Fibroblast of lung (primary cell): ENCODE results near the gene CLUH.

ENCODE experiments used
- EZH2 ChIP-seq: IDR thresholded peaks from 2 replicates; pipeline ENCODE4 v1.5.1; 2012; ENCODE audit warnings: low read length, control low read depth, mild to moderate bottlenecking; ENCODE audit errors: missing control alignments
- TF ChIP-seq, protein P1 (sequence below), 2 donors: IDR thresholded peaks in 1 of 2; conservative IDR thresholded peaks in 1 of 2; 1 replicate in 1 of 2; 2 replicates in 1 of 2; pipeline ENCODE4 v1.5.1; 2011 to 2012; ENCODE audit warnings: low read length in 2 of 2, control low read depth in 1 of 2, inconsistent platforms in 1 of 2, low read depth in 1 of 2, mild to moderate bottlenecking in 1 of 2

DNA sequence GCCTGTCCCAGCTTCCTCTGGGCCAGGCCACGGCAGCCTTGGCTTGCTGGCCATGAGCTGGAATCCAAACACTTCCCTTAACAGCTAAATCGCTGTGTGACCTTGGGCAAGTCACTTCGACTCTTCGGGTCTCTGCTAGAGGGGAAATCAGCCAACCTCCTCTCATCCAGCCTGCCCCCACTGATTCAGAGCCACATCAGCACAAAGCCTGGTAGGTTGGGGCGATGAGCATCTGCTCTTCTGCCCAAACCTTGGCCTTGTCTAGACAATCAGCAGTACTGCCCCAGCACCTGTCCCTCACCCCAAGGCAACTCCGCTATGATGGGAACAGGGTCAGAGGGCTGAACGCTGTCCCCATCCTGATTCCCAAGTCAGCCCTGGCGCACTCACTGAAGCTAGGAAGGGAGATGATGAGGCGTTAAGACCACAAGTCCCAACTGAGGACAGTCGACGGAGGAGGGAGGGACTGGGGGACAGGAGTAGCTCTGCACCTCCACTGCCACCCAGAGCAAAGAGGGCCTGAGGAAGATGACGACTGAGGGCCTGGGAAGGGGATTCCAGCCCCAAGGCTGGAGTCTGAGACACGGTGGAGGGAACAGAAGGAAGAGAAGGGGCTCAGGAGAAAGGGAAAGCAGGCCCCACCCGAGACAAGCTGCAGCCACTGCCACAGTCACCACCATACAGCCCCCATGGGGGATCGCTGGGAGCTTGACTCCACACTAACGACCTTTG lies 1.3 kb downstream of the CLUH start:
- TF ChIP-seq, protein P1, sequence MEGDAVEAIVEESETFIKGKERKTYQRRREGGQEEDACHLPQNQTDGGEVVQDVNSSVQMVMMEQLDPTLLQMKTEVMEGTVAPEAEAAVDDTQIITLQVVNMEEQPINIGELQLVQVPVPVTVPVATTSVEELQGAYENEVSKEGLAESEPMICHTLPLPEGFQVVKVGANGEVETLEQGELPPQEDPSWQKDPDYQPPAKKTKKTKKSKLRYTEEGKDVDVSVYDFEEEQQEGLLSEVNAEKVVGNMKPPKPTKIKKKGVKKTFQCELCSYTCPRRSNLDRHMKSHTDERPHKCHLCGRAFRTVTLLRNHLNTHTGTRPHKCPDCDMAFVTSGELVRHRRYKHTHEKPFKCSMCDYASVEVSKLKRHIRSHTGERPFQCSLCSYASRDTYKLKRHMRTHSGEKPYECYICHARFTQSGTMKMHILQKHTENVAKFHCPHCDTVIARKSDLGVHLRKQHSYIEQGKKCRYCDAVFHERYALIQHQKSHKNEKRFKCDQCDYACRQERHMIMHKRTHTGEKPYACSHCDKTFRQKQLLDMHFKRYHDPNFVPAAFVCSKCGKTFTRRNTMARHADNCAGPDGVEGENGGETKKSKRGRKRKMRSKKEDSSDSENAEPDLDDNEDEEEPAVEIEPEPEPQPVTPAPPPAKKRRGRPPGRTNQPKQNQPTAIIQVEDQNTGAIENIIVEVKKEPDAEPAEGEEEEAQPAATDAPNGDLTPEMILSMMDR (conservative IDR thresholded peaks at IDR 0.05 in 1 of 2, IDR thresholded peaks at IDR 0.05 in 1 of 2; ENCODE audit: low read depth in 1 of 2, low read length in 2 of 2), result no peak
- TF ChIP-seq EZH2, result no peak
